Measurements from ENCODE around the gene UBAC2. TPM values are rescaled to one million over a fixed set of nuclear protein-coding genes. Genes with fewer than 3 reads are reported as not detected.

Gene UBAC2
- total and polyA plus RNA-seq, 2 experiments from 2014 or later: 71.2 to 130 TPM

DNA sequence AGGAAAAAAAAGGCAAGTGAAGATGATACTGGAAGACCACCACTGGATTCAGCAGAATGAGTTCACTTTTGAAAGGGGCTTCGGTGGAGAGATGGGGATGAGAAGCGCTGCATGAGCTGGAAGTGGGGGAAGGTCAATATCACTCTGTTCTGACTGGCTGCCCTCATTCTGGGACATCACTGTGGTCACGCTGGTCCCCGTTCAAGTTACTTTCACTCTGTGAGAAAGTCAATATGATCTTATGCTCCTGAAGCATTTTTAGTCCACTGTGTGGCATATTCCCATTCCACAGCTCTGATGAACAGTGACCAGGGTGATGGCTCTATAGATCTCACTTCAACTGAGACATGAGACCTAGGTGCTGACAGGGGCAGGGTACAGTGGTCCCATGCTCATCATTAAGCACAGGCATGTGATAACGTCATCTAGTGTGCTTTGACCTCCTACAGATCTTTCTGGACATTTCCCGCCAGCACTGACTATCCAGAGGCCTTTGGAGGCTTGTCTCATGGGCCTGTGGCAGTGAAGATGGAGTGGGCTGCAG, 146.8 kb downstream of the UBAC2 start:
- H3K27ac ChIP-seq: no peak overlapping the region
- no peaks in the 10 kb centered on the region for H3K36me3 ChIP-seq
- no peak for TF ChIP-seq CTCF (IDR thresholded peaks at IDR 0.05; ENCODE audit: low read depth, low read length)
- H3K4me1 ChIP-seq (ENCODE audit: low read depth): no peaks in the 10 kb centered on the region
- H3K4me3 ChIP-seq: no peak overlapping the region
- H3K27me3 ChIP-seq: no peaks in the 10 kb centered on the region
- H3K9me3 ChIP-seq (ENCODE audit: low read depth): no peaks in the 10 kb centered on the region
- no peak for DNase-seq (ENCODE audit: low read depth in 1 of 2, low spot score in 1 of 2)

DNA sequence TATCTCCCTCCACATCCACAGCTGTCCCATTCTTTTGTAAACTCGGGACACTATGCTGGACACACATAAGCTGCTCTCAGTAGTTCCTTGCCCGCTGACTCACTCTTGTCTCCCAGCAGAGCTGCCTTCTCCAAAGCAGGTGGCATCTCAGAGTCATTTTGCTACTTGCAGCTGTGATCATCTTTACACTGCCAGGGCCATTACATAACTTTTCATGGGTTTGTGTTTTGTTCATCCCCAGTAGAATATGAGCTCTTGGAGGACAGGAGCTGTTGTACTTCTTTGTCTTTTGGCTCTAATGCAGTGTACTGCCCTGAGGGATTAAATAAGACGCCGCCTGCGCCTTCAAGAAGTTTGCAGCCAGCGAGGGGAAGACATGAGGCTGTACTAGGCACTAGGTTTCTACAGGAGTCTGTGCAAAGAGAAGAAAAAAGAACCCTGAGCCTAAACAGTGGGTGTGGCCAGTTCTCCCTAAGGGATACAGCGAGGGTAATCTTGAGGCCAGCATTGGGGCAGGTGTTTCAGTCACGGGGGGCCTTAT, 147.3 kb downstream of the UBAC2 start:
- H3K9me3 ChIP-seq (ENCODE audit: low read depth): no peaks in the 10 kb centered on the region
- H3K4me3 ChIP-seq: no peak overlapping the region
- no peaks in the 10 kb centered on the region for H3K27me3 ChIP-seq
- TF ChIP-seq CTCF (IDR thresholded peaks at IDR 0.05; ENCODE audit: low read depth, low read length): no peak
- no peak overlapping the region for H3K27ac ChIP-seq
- DNase-seq (ENCODE audit: low read depth in 1 of 2, low spot score in 1 of 2): no peak
- H3K36me3 ChIP-seq: no peaks in the 10 kb centered on the region
- H3K4me1 ChIP-seq (ENCODE audit: low read depth): no peaks in the 10 kb centered on the region

DNA sequence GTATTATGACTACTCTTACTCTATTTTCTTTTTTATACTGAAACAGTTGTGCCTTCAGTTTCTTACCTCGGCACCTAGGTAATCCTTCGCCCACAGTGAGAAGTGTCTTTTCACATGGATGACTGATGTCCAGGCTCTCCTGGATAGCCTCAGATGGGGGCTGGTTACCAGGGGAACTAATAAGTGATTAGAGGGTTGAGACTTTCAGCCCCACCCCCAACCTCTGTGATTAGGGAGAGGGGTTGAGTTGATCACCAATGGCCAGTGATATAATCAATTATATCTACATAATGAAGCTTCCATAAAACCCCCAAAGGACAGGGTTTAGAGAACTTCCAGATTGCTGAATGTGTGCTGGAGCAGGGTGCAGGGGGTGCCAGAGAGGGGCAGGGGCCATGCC, 149.5 kb downstream of the UBAC2 start:
- DNase-seq (ENCODE audit: low read depth in 1 of 2, low spot score in 1 of 2): no peak
- H3K9me3 ChIP-seq (ENCODE audit: low read depth): no peaks in the 10 kb centered on the region
- no peaks in the 10 kb centered on the region for H3K27me3 ChIP-seq
- H3K4me3 ChIP-seq: no peak overlapping the region
- H3K27ac ChIP-seq: no peak overlapping the region
- no peaks in the 10 kb centered on the region for H3K4me1 ChIP-seq (ENCODE audit: low read depth)
- TF ChIP-seq CTCF (IDR thresholded peaks at IDR 0.05; ENCODE audit: low read depth, low read length): no peak
- no peaks in the 10 kb centered on the region for H3K36me3 ChIP-seq

DNA sequence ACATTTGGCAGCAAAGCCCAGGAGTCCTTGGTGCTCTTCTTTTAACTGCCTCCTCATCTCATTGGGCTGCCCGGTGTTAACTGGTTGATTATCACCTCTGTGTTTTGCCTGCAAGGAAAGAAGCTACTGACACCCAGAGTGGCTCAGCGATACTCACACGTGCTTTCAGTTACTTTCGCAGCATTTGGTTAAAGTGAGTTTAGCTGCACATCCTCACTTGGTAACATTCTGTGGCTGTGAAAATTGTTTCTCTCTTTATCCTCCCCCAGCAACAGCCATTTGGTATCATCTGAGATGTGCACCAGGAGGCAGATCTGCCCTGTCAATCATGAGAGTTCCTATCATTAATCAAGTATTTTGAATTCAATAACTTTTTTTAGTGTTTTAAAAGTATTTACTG, 151.1 kb downstream of the UBAC2 start:
- Histone ChIP-seq H3K27ac (no peak overlapping the region), H3K4me3 (no peak overlapping the region), H3K4me1 (ENCODE audit: low read depth) (no peaks in the 10 kb centered on the region), H3K27me3 (no peaks in the 10 kb centered on the region), H3K9me3 (ENCODE audit: low read depth) (no peaks in the 10 kb centered on the region), H3K36me3 (no peaks in the 10 kb centered on the region)
- no peak for TF ChIP-seq CTCF (IDR thresholded peaks at IDR 0.05; ENCODE audit: low read depth, low read length)
- DNase-seq (ENCODE audit: low read depth in 1 of 2, low spot score in 1 of 2): no peak

- Histone ChIP-seq H3K4me3 (no peak overlapping the region), H3K9me3 (ENCODE audit: low read depth) (no peaks in the 10 kb centered on the region), H3K27me3 (no peaks in the 10 kb centered on the region), H3K36me3 (no peaks in the 10 kb centered on the region), H3K4me1 (ENCODE audit: low read depth) (no peaks in the 10 kb centered on the region), H3K27ac (no peak overlapping the region)
- no peak for DNase-seq (ENCODE audit: low read depth in 1 of 2, low spot score in 1 of 2)
- no peak for TF ChIP-seq CTCF (IDR thresholded peaks at IDR 0.05; ENCODE audit: low read depth, low read length)
Measured at GRCh38 chr13:99352351-99353245, 151.9 kb downstream of the UBAC2 start.
